Stimulated activated CD4-positive, alpha-beta T cell treated with anti-CD3 and anti-CD28 coated beads, Interleukin-4, amount 100 ng/mL, for 1 hour (primary cell): ENCODE measurements around the gene DHX38.

Source experiments
- DNase-seq: peaks from one replicate; pipeline ENCODE4 v3.0.0-alpha.2; 2020

Gene DHX38

DNA sequence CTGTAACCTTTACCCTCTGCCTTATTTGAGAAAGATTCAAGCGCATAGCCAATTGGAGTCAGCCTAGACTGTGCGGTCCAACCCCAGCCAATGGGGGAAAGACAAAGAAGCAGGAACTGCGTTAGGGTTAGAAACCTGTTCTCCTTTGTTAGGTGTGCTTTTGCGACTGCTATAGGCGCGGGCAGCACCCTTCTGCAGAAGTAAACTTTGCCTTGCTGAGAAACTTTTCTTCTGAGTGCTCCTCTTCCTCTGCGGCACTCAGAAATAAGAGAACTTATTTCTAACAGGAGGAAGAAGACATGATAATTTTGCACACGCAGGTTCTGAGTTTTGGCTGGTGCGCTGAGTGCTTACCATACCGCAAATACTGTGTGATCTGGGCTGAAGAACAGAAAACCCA is 9.2 kb upstream of the DHX38 start:
- no peak for DNase-seq

DNA sequence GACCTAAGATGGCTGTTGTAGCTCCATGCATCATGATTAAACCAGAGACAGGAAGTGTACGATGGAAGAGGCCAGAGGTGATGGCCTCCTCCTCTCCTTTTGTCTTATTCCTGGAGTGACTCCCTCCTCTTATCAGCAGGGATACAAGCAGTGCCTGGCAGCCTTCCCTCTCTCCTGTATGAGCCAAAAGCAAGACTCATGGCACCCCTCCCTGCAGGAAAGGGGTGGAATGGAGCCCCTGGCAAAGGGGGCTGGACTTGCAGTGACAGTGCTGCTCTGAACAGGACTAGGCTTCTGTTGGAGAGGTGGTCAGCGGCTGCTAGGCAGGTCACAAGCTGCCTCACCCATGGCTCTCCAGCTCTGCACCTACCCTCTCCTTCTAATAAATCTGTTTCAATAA is 8.6 kb upstream of the DHX38 start:
- no peak for DNase-seq

DNA sequence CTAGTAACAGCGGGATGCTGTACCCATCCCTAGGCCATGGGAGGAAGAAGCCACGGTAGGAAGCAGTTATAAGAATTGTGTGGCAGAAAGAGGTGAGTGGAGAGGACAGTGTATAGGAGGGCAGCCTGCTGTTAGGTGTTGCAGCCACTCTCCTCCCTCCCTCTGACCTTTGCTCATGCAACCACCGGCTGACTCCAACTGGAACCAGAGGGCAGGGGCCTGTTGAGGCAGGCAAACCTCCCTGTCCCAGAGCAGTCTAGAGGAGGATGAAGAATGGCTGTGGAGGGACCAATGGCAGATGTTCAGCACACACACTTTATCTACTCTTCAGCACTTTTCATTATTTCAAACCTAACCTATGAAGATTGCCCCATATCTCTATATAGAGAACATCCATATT is 2.4 kb upstream of the DHX38 start:
- no peak for DNase-seq

DNA sequence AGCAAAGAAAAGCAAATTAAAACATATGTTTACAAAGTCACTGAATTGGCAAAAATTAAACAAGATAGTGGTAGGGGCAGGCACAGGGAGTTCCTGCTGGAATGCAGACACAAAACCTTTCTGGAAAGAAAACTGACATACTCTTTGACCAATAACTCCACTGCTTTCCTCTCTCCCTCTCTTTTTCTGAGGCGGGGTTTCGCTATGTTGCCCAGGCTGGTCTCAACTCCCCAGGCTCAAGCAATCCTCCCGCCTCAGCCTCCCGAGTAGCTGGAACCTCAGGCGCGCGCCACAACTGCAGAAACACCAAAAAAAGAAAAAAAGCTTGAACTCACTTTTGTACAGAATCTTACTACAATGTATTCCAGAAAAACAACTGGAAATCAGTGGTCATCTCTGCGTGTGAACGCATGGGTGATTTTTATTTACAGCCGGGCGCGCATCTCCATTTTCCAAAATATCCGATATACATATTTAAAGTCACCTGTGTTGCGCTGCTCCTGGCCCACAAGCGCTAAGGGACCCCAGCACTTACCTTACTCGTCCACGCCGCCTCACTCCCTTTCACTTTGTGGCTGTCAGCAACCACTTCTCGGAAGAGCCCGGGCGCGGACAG is 707 bp upstream of the DHX38 start:
- DNase-seq, result no peak

DNA sequence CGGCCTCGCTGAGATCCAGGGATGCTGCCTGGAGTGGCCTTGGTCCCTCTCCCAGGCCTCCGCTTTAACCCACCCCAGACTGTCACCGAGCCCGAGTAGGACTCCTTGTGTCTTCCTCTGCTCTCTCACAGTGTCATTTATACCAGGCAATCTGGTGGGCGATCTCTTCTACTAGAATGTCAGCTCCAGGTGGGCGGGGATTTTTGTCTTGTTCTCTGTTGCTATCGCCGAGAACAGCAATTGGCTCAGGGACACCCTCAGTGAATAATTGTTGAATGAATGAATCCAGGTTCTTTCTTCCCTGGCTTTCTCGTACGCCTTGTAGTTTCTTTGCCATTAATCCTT is 591 bp downstream of the DHX38 start:
- DNase-seq, result peak; percentile 56

DNA sequence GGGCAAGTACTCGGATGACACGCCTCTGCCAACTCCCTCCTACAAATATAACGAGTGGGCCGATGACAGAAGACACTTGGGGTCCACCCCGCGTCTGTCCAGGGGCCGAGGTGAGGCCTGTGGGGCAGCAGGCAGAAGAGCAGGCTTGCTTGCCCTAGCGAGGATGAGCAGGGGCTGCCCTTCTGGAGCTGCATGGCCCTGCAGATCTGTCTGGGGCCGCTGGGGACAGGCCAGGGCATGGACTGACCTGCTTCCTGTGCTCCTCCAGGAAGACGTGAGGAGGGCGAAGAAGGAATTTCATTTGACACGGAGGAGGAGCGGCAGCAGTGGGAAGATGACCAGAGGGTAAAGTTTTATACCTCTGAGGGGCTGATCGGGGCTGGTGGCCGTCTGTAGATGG is 5.3 kb downstream of the DHX38 start:
- DNase-seq, result no peak

DNA sequence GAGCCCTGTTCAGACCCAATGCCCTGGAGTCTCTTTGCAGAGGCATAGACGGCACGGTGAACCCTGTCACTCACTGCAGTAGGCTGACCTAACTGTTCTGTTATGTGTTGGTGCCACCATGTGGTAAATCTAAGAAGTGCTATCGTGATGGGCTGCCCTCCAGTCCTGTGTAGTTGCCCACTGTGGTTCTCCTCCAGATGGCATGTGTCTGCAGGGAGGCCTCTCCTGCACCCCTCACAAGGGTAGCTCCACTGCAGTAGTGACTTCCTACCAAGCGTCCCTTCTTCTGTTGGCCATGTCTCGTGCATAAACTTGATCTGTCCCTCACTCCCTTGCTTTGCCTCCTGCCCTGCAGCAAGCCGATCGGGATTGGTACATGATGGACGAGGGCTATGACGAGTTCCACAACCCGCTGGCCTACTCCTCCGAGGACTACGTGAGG is 5.8 kb downstream of the DHX38 start:
- DNase-seq, result peak; percentile 29

DNA sequence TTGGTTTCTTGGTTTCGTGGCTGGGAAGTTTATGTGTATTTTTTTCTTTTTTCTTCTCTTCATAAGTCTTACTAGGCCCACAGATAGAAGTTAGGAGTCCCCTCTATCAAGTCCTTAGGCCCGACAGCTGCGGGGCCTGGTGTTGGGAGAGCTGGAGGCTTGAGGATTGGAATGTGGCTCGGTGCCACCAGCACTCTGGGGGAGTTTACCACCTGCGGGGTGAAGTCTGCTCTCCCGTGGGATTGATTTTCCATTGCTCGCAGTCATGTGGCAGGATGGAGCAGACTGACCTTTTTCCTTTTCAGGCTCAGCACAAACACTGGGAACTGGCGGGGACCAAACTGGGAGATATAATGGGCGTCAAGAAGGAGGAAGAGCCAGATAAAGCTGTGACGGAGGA is 7.5 kb downstream of the DHX38 start:
- DNase-seq, result no peak

DNA sequence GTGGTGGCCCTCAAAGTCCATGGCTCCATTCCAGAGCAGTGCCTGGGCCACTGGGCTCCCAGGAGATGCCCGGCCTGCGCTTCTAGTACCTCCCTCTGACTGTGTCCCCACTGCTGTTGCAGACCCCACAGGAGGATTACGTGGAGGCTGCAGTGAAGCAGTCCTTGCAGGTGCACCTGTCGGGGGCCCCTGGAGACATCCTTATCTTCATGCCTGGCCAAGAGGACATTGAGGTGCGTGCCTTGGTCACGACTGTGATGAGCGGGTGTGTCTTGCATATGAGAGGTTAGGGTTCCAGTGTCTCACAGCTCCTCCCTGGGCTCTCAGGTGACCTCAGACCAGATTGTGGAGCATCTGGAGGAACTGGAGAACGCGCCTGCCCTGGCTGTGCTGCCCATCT is 11.3 kb downstream of the DHX38 start:
- no peak for DNase-seq

DNA sequence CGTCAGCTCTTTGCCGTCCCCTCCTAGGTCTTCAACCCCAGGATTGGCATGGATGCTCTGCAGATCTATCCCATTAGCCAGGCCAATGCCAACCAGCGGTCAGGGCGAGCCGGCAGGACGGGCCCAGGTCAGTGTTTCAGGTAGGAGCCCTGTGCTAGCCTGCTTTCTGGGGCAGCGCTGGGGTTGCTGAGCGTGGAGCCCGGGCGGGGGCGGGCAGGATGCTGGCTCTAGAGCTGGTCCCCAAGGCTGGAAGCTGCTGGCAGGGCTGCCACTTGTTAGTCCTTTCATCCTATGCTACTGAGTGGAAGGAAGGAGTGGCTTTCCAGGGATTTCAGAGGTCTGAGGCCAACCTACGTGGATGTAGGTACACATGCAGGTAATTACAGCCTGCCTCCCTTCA is 12.3 kb downstream of the DHX38 start:
- no peak for DNase-seq

DNA sequence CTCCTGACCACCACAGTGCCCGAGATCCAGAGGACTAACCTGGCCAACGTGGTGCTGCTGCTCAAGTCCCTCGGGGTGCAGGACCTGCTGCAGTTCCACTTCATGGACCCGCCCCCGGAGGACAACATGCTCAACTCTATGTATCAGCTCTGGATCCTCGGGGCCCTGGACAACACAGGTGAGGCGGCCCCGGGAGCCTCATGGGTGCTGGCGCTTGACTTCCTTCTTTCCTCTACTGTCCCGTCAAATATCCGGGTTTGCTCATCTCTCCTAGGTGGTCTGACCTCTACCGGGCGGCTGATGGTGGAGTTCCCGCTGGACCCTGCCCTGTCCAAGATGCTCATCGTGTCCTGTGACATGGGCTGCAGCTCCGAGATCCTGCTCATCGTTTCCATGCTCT is 13.7 kb downstream of the DHX38 start:
- DNase-seq, result no peak

DNA sequence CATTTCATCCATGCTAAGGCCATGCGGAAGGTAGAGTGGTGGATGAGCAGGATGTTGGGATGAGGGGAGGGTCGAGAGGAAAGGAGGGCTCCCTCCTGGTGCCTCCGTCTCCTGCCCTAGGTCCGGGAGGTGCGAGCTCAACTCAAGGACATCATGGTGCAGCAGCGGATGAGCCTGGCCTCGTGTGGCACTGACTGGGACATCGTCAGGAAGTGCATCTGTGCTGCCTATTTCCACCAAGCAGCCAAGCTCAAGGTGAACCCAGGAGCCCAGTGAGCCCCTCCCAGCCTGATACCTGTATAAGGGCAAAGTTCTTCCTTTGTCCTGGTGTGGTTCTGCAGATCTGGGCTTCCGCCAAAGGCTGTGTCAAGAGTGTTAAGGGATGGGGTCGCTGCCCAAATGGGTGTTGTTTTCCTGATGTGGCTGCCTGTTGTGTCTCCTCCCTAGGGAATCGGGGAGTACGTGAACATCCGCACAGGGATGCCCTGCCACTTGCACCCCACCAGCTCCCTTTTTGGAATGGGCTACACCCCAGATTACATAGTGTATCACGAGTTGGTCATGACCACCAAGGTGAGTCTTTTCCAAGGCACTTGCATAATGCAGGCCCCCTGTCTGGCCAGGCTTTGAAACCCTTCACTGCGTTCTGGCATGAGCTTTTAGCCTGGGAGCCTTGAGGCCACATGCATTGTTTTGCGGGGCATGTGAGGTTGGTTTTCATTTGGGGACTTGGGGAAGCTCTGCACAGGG is 14.9 kb downstream of the DHX38 start:
- no peak for DNase-seq

DNA sequence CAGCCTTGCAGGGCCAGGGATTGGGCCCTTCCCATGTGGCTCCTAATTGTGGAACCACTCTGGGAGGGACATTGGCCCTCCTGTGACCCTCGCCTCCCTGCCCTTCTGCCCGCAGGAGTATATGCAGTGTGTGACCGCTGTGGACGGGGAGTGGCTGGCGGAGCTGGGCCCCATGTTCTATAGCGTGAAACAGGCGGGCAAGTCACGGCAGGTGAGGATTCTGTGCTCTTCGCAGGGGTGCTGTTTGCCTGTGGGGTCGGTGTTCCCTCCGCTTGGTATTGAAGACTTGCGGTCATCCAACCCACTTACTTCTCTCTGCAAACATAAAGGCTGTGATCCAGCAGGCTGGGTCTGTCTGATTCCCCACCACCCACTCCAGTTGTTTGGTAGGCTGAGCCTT is 15.7 kb downstream of the DHX38 start:
- DNase-seq, result no peak

DNA sequence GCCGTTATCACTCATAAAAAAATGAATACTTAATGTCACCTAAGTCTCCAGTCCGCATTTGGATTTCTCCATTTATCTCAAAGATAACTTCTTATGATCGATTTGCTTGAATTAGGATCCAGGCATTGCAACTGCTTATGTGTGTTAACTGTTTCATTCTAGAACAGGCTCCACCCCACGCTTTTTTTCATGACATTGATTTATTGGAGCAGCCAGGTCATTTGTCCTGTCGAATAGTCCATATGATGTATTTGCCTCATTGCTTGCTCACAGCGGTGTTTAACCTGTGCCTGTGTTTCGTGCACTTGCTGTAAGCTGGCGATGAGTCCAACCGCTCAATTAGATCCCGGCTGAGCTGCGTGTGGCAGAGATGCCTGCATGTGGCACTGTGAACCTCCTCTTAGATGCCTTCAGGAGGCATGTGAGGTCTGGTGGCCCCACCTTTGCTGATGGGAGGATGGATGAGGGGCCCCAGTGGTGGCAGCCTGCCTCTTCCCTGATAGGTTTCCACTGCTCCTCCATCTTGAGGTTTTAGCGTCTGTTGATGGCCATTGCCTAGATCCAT is 16.4 kb downstream of the DHX38 start:
- no peak for DNase-seq

DNA sequence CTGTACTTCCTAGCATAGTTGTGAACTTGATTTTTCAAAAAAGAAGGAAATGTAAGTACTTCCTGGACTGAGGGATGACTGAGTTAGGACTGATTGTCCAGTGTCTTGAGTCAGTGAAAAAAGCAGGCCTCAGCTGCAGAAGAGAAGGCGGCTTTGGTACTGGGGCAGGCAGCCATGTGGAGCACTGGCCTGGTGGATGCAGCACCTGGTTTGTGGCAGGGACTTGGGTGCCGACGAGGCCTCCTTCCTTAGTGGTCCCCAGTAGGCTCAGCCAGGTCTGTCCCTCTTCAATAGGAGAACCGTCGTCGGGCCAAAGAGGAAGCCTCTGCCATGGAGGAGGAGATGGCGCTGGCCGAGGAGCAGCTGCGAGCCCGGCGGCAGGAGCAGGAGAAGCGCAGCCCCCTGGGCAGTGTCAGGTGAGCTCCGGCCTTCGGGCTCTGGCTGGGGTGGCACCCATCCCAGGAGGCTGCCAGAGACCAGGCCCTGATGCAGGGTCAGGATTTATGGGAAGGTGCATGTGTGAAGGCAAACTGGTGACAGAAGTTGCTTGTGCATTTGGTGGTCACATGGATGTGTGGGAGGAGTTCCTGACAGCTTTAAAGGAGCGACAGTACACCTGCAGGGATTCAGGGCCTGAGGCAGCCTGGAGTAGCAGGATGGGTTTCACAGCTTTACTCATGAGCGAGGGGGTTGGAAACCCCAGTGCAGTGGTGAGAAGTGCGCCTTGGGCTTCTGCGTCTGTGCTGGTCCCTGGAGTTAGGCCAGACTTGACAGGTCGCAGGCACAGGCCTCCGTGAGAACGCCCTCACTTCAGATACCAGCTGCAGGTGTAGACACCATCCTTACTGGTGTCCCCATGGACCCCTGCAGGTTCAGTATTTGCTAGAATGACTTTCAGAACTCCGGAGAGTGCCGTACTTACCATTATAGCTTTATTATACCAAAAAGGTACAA is 17.3 kb downstream of the DHX38 start:
- no peak for DNase-seq

DNA sequence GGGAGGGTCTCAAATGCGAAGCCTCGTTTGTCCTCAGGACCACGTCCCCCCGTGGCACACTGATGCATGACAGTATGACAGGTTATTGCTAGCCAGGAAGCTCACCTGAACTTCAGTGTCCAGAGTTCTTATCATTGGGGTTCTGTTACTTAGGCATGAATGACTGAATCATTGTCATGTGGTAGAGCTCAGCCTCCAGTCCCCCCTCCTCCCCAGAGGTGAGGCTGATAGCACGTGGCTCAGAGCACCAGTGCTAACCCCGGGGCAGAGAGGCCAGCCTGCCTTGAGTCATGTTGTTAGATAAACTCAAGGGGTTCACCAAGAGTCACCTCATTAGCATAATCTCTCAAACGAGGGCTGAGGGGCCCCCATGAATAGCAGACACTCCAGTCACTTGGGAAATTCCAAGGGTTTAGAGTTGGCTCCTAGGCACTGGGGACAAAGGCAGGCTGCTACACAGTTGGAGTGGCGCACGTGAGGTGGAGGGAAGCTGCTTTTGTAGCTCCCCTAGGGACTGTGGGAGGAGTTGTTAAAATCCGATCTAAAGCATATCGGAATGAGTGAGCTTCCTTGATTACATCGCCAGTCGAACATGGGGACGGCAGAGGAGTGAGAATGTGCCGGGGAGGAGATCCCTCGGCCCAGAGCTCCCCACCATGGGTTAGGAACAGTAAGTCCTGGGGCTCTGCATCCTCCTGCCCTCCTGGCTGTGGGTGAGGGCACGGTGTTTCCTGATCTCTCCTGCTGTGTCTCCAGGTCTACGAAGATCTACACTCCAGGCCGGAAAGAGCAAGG is 18.2 kb downstream of the DHX38 start:
- DNase-seq, result no peak

DNA sequence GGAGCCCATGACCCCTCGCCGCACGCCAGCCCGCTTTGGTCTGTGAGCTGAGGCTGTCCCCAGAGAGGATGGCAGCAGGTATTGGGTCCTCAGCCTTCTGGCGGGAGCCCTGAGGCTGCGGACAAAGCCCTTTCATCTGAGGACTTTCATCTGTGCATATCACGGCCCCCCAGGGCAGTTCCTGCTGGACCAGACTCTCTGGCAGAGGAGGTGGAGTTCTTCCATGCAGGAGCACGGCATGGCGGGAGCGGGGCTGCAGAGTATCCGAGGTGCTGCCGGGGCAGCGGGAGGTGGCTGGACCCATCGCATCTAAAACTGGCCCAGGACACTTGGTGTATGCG is 18.8 kb downstream of the DHX38 start:
- no peak for DNase-seq

DNA sequence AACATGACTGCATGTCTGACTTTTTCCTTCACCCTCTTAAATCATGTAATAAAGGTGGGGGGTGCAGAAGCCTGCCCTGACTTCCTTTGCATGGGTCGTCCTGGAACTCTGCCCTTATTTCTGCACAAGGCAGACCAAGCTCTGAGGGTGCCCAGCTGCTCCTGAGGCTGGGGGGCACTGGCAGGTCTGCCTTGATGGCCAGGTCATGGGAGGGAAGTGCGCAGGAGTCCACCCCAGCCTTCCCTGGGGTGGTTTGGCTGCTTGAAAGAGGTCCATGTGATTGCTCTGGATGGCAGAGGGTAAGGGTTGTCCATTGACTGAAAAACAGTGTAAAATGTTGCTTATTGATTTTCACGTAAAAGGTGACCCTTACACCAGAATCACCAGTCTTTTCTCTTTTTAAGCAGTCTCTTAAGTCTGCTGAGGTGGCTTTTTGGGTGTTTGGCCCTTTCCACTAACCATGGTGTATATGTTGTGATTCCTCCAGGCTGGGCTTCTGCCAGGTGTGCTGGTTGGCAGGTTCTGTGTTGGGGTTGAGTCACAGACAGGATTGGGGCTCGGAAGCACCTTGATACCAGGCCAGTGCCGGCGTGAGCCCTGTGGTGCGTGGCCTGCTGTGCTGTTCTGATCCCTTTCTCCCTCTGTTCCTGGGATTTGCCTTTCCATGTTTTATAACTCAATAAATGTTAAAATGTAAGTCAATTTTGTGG is 19.4 kb downstream of the DHX38 start:
- no peak for DNase-seq

DNA sequence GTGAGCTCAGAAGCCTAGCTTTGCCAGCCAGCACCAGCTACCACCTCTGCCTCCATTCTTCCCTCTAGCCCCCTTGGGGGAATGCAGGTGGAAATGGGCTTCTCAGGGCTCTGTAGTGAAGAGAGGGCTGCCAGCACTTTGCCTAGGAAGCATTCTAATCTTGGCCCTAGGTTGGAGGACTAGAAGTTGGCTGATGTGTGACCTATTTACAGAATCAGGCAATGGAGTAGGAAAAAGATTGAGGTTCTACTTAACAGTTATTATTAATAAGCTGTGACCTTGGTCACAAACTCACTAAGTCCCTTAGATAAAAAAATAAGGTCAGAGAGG is 19.9 kb downstream of the DHX38 start:
- DNase-seq, result no peak

DNA sequence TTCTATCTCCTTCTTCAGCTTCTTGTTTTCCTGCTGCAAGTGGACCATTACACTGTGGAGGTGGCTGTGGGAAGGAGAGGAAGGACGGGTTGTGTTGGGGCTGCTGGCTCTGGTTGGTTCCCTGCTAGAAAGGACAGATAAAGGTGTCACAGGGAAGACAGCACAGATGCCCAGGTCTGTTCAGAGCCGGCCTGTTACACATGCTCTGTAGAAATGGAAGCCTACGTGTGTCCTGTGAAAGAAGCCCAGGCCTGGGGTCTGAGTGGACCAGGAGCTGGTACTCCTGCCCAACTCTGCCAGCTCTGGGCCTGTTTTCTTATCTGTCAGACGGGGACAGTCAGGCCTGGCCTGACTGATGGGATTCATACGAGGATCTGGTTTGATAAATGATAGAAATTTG is 26.4 kb downstream of the DHX38 start:
- no peak for DNase-seq

DNA sequence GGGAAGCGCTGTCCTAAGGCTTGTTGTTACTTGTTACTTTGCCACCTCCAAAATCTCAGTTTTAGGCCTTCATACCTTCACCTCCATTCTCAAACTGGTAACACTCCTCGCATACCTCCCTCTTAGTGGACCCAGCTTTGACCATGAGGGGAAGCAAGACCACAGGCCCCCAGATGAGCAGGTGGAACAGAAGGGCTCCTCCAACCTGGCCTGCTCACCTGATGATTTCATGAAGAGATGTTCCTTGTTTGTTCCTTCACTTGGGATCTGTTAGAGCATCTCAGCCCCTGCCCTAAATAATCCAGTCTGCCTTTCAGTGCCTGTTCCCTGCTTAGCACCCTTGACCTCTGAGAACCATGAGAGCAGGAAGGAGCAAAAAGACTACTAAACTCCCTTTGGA is 28.7 kb downstream of the DHX38 start:
- no peak for DNase-seq

DNA sequence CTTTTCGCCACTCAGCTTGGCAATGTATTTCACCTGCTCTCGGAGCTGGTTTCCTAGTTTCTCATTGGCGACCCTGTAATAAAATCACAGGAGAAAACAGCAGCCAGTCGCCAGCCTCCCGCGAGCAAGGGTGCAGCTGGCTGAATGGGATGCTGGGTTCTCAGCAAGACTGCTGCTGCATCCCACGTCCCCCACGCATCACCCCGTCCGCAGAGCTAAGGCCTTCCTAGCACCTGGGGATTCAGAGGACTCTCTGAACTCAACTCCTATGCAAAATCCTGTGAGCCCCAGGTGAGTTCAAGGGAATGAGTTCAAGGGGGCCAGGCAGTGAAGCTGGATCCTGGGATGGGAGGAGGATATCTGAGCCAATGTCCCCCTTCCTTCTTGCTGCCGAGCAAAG is 29.3 kb downstream of the DHX38 start:
- DNase-seq, result no peak
